HG02610 (cell line): Measurements from ENCODE around the gene GFOD1.
A peak's percentile ranks its signal among the peaks of the same experiment; 100 is the strongest.
"Not testable (repeated sequence)": the region's sequence is repeated elsewhere in the genome, so short reads cannot be mapped to it uniquely, and the experiment has no call there.

Source experiments
- ATAC-seq: cut with Tn5 transposase; IDR thresholded peaks from one replicate; pipeline ENCODE4 v1.9.1; 2021; ENCODE audit warnings: mild to moderate bottlenecking, moderate library complexity; ENCODE audit not compliant: unreplicated experiment

Gene GFOD1

GRCh38 chr6:13409991-13410390 lies 77.4 kb downstream of the GFOD1 start:
- ATAC-seq: no peak

- ATAC-seq: no peak
Measured at GRCh38 chr6:13407709-13408695, 79.4 kb downstream of the GFOD1 start.

GRCh38 chr6:13407368-13407708 lies 80.1 kb downstream of the GFOD1 start:
- ATAC-seq: no peak

GRCh38 chr6:13406781-13407180 lies 80.6 kb downstream of the GFOD1 start:
- ATAC-seq: no peak

DNA sequence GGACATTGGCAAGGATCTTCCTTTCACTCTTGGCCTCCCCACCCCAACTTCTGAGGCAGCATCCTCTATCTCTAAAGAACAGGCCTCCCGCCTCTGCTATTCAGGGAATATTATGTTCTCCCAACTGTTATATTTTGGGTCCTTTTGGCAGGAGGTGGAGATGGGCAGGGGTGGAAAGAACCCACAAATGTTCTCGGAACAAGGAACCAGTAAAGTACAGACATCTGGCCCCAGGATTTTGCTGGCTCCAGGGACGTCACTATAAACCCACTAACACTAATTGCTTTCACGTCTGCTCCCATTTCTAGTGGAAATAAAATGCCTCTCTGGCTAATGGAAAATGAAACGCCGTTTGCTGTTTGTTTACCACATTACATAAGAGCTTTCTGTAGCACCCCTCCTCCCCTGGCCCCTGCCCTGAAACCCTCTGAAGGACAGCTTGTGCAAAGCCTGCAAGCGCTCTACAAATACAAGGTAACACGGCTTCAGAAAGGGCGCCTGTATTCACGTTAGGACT lies 81.4 kb downstream of the GFOD1 start:
- no peak for ATAC-seq

GRCh38 chr6:13404892-13405254 lies 82.5 kb downstream of the GFOD1 start:
- no peak for ATAC-seq

- no peak for ATAC-seq
Measured at GRCh38 chr6:13404228-13404891, 83.0 kb downstream of the GFOD1 start.

DNA sequence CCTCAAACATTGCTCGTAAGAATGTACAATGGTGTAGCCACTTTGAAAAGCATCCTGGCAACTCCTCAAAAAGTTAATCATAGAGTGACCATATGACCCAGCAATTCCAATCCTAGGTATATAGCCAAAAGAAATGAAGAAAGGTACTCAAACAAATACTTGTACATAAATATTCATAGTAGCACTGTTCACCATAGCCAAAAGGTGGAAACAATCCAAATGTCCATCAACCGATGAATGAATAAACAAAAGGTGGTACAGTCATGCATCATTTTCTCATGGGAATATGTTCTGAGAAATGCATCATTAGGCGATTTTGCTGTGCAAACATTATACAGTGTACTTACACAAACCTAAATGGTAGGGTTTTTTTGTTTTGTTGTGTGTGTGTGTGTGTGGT lies 84.7 kb downstream of the GFOD1 start:
- no peak for ATAC-seq

GRCh38 chr6:13400772-13401171 lies 86.6 kb downstream of the GFOD1 start:
- ATAC-seq: peak; percentile 64

DNA sequence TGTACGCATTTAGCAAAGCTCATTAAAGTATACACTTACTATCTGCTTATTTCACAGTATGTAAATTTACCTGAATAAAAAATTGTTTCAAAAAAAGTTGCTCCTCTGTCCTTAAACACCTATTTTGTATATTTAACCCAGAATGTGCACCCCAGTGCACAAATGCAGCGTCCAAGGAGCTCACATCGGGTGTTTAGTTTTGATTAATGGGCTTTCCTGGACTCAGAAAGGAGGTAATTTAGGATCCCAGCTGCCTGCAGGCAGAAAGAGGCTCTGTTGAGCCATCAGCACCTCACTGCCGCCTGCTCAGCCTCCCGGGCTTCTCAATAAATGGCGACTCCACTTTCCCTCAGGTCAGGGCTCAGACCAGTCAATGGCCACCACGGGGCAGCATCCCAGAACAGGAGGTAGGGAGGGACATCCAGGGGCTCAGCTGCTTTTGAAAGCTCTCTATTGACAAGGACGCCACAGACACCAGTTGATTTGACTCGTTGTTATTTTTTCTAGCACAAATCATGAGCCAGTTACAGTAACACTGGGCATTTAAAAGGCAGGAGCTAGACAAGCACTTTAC lies 88.9 kb downstream of the GFOD1 start:
- ATAC-seq: no peak

DNA sequence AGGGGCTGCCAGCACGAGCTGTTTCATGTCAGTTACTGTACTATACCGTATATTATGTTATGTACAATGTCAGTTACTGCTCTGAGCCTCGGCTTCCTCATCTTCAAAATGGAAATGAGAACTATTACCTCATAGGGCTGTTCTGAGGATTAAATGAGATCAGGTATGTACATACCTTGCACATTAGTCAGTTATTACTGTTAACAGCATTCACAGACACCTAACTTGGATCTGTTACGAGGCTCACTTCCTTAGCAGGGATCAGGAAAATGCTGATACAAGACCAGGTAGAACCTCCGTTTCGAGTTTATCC lies 89.4 kb downstream of the GFOD1 start:
- no peak for ATAC-seq

- peak; percentile 63 for ATAC-seq
Measured at GRCh38 chr6:13397359-13398068, 89.9 kb downstream of the GFOD1 start.

DNA sequence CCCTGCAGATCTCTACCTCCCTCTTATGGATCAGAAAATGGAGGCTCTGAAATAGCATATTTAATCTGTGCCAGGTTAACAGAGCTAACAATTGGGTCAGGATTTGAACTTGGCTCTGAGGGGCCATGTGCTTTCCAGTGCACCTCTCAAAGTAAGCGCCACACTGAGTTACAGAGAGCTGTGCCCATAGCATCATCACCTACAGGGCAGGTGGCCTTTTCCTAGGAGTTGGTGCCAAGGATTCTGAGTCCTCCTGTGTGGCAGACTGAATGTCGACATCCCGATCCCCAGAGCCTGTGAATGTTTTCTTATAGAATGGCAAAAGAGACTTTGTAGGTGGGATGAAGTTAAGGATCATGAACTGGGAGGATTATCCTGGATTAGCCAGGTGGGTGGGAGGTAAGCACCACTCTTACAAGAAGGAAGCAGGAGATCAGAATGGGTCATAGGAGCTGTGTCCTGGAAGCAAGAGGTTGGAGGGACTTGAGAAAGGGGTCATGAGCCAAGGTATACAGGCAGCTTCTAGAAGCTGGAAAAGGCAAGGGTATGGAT lies 91.1 kb downstream of the GFOD1 start:
- no peak for ATAC-seq

DNA sequence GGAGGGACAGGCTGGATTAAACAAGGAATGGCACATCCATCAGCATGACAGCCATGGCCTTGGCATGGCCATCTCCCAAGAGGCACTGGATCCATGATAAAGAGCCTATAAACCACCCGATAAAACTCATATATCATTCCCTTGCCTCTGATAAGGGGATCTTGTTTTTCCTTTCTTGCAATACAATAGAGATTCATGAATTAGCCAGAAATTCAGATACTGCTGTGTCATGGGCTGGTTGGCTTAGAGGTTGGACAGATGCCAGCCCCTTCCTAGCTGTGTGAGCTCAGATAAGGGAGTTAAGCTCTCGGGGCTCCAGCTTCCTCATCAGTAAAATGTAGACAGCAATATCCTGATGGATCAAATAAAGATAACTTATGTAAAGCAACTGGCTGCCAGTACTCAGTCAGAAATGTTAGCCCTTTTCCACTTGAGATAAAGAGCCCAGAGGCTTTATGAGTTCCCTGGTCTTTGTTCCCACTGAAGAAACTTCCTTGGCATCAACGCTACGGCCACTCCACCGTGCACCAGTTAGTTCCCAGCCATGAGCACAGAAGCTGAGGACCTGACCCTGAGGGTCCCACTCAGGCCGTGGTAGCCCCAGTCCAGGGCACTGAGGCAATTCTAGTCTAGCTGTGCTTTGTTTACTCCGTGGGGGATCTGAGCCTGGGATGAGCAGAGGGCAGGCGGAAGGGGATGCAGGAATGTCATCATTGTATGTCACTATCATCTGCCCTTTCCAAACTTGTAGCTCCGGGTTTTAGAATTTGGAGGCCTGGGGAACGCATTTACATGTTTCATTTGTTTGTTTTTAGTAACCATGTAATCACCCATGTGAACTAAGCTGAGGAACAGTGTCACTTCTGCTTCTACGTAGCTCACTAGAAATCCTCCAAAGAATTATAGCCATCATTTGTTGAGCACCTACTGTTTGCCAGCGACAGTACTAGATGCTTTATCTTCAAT lies 91.8 kb downstream of the GFOD1 start:
- peak; percentile 39 for ATAC-seq

- no peak for ATAC-seq
Measured at GRCh38 chr6:13392462-13392861, 94.9 kb downstream of the GFOD1 start.

DNA sequence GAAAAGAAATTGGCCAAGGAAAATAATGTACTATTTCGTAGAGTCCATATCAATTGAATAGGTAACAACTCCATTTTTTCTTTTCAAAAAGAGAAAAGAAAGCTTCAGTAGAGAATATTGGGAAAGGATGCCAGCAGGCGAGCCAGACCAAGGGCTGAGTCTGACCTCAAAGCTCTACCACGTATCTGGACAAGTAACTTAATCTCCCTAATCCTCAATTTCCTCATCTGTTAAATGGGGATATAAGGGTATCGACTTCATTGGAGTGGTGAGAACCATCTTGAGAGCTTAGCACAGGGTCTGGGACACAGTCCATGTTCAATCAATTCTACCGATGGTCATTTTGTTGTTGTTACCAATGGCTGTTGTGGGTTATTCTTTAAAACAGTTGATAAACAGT lies 95.9 kb downstream of the GFOD1 start:
- no peak for ATAC-seq

GRCh38 chr6:13390658-13391057 lies 96.7 kb downstream of the GFOD1 start:
- ATAC-seq: no peak

DNA sequence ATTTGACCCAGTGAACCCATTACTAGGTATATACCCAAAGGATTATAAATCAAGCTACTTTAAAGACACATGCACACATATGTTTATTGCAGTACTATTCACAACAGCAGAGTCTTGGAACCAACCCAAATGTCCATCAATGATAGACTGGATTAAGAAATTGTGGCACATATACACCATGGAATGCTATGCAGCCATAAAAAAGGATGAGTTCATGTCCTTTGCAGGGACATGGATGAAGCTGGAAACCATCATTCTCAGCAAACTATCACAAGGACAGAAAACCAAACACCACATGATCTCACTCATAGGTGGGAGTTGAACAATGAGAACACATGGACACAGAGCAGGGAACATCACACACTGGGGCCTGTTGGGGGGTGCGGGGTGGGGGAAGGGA lies 98.2 kb downstream of the GFOD1 start:
- ATAC-seq: not testable (repeated sequence)

- ATAC-seq: not testable (repeated sequence)
Measured at GRCh38 chr6:13388769-13389168, 98.6 kb downstream of the GFOD1 start.

GRCh38 chr6:13384966-13385365 lies 102.4 kb downstream of the GFOD1 start:
- ATAC-seq: no peak
